Gastrocnemius medialis (tissue), 4 donors: ENCODE measurements around the gene TAF1D.

ENCODE experiments used
- CTCF ChIP-seq, 5 experiments: fragments of 450-650 bp in 3 of 5; fragments of 200-600 bp in 2 of 5; sonication (generic) in 2 of 5; IDR thresholded peaks in 4 of 5; conservative IDR thresholded peaks in 1 of 5; 1 replicate in 4 of 5; 2 replicates in 1 of 5; pipeline ENCODE4 v1.5.1; 2016 to 2019; ENCODE audit warnings: antibody characterized with exemption in 5 of 5, mild to moderate bottlenecking in 3 of 5, moderate library complexity in 3 of 5
- POLR2A ChIP-seq, 2 donors: fragments of 450-650 bp; IDR thresholded peaks; one replicate each; pipeline ENCODE4 v1.6.1; 2017; ENCODE audit warnings: antibody characterized with exemption in 2 of 2, mild to moderate bottlenecking in 2 of 2, moderate library complexity in 2 of 2

GRCh38 chr11:93753241-93753640 lies 11.9 kb upstream of the TAF1D start:
- no peak for TF ChIP-seq CTCF (IDR thresholded peaks at IDR 0.05 in 4 of 5, conservative IDR thresholded peaks at IDR 0.05 in 1 of 5)
- no peak for TF ChIP-seq POLR2A (IDR thresholded peaks at IDR 0.05)
